Measurements from ENCODE around the gene FAM13C. TPM values are rescaled to one million over a fixed set of nuclear protein-coding genes. Genes with fewer than 3 reads are reported as not detected.

Gene FAM13C
- total RNA-seq, 1 donor from 2014 or later = 5.1 TPM

DNA sequence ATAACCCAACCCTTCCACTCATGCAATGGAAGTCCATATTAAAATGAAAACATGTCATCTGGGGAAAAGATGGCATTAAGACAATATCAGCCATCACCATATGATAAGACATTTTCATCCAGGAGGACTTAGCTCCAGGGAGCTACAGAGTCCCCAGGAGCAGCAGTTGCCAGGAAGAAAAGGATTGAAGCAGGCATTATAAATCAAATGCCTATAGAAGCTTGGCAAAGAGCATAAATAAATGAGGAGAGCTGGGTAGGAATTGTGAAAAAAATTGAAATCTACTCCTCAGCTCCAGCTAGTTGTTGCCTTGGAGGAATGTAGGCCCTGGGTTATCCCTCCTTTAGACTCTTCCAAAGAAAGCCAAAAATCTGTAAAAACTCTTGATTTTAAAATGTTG, 42.5 kb downstream of the FAM13C start:
- Mint-ChIP-seq H3K9me3 (ENCODE audit: low read depth) (peaks cover 9% of the 10 kb centered on the region), H3K36me3 (ENCODE audit: low read depth) (peaks cover 6% of the 10 kb centered on the region), H3K4me3 (ENCODE audit: unreplicated experiment) (no peak overlapping the region), H3K4me1 (ENCODE audit: low read depth) (peaks cover 41% of the 10 kb centered on the region), H3K27ac (ENCODE audit: unreplicated experiment) (no peak overlapping the region), H3K27me3 (ENCODE audit: low read depth) (no peaks in the 10 kb centered on the region)
- no peak for DNase-seq (ENCODE audit: low spot score)
- TF ChIP-seq, protein P1, sequence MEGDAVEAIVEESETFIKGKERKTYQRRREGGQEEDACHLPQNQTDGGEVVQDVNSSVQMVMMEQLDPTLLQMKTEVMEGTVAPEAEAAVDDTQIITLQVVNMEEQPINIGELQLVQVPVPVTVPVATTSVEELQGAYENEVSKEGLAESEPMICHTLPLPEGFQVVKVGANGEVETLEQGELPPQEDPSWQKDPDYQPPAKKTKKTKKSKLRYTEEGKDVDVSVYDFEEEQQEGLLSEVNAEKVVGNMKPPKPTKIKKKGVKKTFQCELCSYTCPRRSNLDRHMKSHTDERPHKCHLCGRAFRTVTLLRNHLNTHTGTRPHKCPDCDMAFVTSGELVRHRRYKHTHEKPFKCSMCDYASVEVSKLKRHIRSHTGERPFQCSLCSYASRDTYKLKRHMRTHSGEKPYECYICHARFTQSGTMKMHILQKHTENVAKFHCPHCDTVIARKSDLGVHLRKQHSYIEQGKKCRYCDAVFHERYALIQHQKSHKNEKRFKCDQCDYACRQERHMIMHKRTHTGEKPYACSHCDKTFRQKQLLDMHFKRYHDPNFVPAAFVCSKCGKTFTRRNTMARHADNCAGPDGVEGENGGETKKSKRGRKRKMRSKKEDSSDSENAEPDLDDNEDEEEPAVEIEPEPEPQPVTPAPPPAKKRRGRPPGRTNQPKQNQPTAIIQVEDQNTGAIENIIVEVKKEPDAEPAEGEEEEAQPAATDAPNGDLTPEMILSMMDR (IDR thresholded peaks at IDR 0.05) = no peak

DNA sequence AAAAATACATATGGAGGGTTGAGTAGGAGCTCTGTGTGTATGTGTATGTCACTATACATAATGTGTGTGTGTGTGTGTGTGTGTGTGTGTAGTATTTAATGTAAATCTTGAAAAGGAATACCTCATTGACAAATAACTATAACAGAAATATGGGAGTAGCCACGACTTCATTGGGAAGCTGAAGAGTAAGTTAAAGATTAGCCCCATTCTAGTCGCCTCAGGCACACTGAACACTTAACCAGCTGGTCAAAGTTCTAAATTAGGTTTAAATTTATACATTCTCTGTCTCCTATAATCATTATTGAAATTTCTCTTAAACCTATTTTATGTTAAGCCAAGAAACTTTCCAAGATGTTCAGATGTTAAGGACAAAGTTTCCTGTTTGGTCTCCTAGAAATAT, 45.3 kb downstream of the FAM13C start:
- H3K4me3 Mint-ChIP-seq (ENCODE audit: unreplicated experiment) = no peak overlapping the region
- H3K36me3 Mint-ChIP-seq (ENCODE audit: low read depth) = peaks cover 9% of the 10 kb centered on the region
- no peak overlapping the region for H3K27ac Mint-ChIP-seq (ENCODE audit: unreplicated experiment)
- TF ChIP-seq, protein P1 (IDR thresholded peaks at IDR 0.05) = no peak
- no peaks in the 10 kb centered on the region for H3K27me3 Mint-ChIP-seq (ENCODE audit: low read depth)
- H3K9me3 Mint-ChIP-seq (ENCODE audit: low read depth) = peaks cover 7% of the 10 kb centered on the region
- no peak for DNase-seq (ENCODE audit: low spot score)
- H3K4me1 Mint-ChIP-seq (ENCODE audit: low read depth) = peaks cover 20% of the 10 kb centered on the region

DNA sequence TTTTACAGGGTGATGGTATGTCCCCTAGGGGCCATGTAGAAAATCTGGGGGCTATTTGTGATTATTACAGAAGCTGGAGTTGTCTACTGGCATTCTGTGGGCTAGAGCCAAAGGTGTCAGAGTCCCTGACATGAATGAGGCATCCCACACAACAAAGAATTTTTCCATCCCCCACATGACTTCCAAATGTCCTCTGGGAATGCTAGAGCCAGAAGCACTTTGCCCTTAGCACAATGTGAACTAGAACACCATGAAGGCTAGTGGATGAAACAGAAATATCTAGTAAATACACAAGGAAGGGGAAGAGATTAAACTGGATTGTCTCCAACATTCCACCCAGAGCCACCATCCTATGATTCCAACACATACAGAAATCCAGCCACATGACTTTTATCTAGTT, 46.9 kb downstream of the FAM13C start:
- Mint-ChIP-seq H3K27me3 (ENCODE audit: low read depth) (no peaks in the 10 kb centered on the region), H3K9me3 (ENCODE audit: low read depth) (no peaks in the 10 kb centered on the region), H3K4me1 (ENCODE audit: low read depth) (peaks cover 17% of the 10 kb centered on the region), H3K4me3 (ENCODE audit: unreplicated experiment) (no peak overlapping the region), H3K27ac (ENCODE audit: unreplicated experiment) (no peak overlapping the region), H3K36me3 (ENCODE audit: low read depth) (peaks cover 5% of the 10 kb centered on the region)
- TF ChIP-seq, protein P1 (IDR thresholded peaks at IDR 0.05) = no peak
- no peak for DNase-seq (ENCODE audit: low spot score)

DNA sequence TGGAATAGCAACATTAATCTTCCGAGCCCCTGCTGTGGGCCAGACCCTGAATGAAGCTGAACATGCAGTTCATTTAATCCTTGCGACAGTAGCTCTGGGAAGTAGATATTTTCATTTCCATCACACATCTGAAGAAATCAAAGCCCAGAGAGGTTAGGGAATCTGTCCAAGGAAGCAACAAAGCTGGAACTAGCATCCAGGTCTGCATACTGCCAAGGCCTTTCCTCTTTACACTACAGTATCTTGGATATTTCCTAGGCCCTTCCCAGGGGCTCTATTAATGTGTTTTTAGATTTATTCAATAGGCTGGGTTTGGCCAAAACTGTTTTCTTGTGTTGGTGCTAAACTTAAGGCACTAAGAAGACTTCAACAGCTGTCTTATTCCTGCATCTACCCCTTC, 48.1 kb downstream of the FAM13C start:
- no peak for DNase-seq (ENCODE audit: low spot score)
- H3K36me3 Mint-ChIP-seq (ENCODE audit: low read depth) = peaks cover 5% of the 10 kb centered on the region
- H3K4me1 Mint-ChIP-seq (ENCODE audit: low read depth) = peaks cover 21% of the 10 kb centered on the region
- no peaks in the 10 kb centered on the region for H3K9me3 Mint-ChIP-seq (ENCODE audit: low read depth)
- no peak overlapping the region for H3K27ac Mint-ChIP-seq (ENCODE audit: unreplicated experiment)
- no peak overlapping the region for H3K4me3 Mint-ChIP-seq (ENCODE audit: unreplicated experiment)
- TF ChIP-seq, protein P1 (IDR thresholded peaks at IDR 0.05) = no peak
- H3K27me3 Mint-ChIP-seq (ENCODE audit: low read depth) = no peaks in the 10 kb centered on the region

DNA sequence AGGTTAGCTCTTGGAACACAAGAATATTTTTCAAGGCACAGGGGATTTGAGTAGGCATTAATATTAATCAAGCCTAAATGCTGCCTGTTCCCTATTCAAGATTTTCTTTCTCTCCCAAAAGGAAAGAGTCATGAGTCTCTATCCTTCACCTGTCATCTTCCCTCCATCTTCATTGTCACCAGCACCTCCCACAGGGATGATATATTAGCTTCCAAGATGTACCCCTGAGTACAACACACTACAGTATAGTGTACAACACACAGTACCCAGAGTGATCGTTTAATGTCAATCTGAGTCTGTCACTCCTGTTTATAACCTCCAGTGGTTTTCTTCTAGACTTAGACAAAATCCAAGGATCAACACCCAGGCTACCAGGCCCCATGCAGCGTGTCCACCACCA, 50.1 kb downstream of the FAM13C start:
- no peaks in the 10 kb centered on the region for H3K9me3 Mint-ChIP-seq (ENCODE audit: low read depth)
- peaks cover 21% of the 10 kb centered on the region for H3K4me1 Mint-ChIP-seq (ENCODE audit: low read depth)

More for the DNA sequence above, 50.1 kb downstream of the FAM13C start:
- DNase-seq (ENCODE audit: low spot score) = no peak
- TF ChIP-seq, protein P1 (IDR thresholded peaks at IDR 0.05) = no peak
- Mint-ChIP-seq H3K4me3 (ENCODE audit: unreplicated experiment) (no peak overlapping the region), H3K27me3 (ENCODE audit: low read depth) (no peaks in the 10 kb centered on the region), H3K36me3 (ENCODE audit: low read depth) (peaks cover 5% of the 10 kb centered on the region), H3K27ac (ENCODE audit: unreplicated experiment) (no peak overlapping the region)
